Measurements from ENCODE around the gene LRP2.

LRP2 gene

DNA sequence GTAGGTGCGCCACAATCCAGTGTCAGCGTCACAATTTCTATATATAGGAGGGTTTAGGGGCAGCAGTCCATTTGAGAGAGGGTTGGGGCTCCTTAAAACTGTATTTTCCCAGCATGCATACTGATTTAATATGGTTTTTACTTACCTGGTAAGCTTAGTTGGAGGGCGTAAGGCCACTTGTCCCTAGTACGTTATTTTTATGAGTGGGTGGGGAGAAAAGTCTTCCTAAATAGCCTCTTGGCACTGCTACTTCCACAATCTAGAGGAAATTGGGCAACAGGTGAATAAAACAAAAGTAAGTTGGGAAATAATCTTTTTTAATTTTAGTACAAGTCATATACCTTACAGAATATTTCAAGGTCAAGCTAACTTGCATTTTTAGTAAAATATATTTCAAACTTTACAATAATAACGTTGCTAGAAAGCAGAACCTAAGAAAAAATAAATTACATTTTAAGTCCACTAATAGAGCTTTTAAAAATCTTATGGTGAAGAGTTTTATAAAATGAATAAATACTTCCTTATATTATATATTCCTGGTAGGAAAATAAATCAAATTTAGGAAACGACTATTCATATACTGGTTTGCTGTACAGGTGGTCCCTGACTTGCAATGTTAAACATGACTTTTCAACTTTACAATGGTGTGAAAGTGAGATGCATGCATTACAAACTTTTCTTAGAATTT lies 272.1 kb downstream of the LRP2 start:
- DNase-seq (ENCODE audit: low read depth), result no peak

GRCh38 chr2:169089182-169089581 lies 273.2 kb downstream of the LRP2 start:
- no peak for DNase-seq (ENCODE audit: low read depth)

DNA sequence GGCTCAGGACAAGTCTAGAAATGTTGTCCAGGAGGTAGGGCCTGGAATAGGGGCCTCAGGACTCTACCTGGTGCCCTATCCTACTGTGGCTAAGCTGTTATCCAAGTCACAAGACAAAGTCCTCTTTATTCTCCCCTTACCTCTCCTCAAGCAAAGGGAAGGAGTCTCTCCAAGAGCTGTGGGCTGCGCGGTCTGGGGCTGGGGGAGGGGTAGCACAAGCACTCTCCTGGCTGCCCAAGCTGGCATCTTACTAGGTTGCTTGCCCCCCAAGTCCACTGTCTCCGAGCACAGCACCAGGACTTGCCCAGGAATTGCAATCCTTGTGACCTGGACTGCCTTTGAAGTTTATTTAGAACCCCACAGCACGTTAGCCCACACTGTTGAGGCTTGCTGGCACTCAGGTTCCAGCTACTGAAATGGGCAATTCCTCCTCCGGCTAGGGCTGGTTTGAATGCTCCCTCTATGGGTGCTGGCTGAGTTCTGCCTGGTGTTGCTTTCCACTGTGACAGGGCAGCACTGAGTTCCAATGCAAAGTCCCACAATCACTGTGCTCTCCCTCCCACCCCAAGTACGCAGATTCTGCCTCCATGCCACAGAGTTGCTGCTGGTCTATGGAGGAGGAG lies 274.5 kb downstream of the LRP2 start:
- DNase-seq (ENCODE audit: low read depth), result no peak

DNA sequence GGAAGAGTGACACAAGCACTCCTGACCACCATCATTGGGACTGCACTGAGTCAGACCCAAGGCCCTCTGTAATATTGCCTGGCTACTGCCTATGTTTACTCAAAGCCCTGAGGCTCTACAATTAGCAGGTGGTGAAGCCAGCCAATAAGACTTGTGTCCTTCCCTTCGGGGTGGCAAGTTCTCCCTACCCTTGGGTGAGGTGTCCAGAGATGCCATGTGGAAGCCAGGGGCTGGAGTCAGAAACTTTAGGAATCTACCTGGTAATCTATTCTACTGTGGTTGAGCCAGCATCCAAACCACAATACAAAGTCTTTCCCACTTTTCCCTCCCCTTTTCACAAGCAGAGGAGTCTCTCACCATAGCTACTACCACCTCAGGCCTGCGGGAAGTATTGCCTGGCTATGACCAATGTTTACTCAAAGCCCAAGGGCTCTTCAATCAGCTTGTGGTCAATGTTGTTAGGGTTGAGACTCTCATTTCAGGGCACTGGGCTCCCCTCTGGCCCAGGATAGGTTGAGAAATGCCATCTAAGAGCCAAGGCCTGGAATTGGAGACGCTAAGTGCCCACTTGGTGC lies 275.4 kb downstream of the LRP2 start:
- DNase-seq (ENCODE audit: low read depth), result no peak

DNA sequence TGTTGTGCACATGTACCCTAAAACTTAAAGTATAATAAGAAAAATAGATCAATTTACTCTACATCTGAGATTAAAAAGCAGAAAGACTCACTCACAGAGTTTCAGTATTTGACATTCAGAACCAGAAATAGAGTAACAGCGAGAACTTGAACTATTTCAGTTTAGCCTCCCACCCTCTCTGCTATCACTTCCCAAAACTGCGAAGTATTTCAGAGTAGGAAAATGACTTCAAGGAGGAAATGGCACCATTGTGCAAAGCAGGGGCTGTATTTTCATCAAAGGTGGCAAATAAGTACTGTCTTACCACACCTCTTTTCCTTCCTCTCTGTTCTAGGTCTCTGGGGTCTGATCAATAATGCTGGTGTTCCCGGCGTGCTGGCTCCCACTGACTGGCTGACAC lies 279.3 kb downstream of the LRP2 start:
- no peak for DNase-seq (ENCODE audit: low read depth)

GRCh38 chr2:169081551-169081950 lies 280.8 kb downstream of the LRP2 start:
- DNase-seq (ENCODE audit: low read depth), result no peak

DNA sequence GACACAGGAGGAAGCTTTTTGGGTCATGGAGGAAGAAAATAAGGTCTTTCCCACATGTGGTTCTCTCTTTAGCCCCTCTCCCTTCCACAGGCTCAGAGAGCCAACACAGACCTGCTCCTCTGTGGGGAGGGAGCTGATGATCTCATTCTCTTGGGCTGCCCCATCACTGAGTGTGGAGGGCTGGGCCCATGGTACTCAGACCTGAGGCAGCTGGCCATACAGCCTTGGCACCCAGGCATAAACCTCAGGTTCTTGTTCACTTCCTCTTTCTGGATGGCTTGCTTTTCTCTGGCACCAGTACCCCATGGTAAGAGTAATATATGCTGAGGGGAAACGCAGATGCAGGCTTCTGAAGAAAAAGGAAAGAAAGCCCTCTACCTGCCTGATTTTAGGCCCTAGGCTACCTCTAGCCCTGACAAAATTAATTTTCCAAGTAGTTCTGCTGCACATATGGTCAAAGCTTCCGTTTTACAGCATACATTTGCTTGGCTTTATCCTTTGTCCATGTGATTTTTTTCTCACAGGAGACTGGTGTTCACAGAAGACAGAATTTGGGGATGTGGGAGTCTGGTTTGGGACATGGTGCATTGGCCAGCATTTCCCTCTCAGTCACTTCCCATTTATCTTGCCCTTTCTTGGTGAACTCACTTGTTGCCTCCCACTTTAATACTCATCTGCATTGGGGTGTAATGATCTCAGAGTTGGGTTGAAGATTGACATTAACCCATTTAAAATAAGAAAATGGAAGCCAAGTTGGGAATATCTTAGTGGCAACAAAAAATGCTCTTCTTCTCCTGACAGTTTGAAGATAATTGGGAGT lies 281.9 kb downstream of the LRP2 start:
- DNase-seq (ENCODE audit: low read depth), result no peak

DNA sequence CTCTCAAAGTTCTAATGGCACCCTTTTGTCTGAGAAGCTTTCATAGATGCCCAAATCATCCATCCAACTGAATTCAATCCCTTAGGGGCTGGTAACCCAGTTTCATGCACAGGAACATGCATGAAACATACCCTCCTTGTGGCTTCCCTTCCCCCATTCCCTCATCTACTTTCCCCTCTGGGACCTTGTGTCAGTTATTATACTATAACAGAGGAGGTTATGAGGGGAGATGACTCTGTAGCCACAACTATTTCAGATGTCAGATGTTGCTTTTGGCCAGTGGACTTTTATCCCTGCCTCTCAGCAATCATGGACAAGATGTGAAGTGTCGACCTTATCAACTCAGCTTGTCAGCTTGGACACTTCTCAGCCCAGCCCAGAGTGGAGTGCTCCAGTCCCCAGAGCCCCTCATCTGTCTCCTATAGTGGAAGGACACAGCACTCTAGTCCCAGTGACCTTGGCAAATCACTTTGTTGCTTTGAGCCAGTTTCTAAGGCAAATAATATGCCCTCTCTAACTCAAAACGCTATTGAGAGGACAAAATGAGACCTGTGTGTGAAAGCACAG lies 284.6 kb downstream of the LRP2 start:
- no peak for DNase-seq (ENCODE audit: low read depth)
